Fibroblast of pulmonary artery (primary cell): ENCODE data around the gene MED12.

Experiments used
- DNase-seq: peaks from one replicate; pipeline ENCODE4 v3.0.0-alpha.2; 2010; ENCODE audit warnings: low read depth
- H3K4me3 ChIP-seq: replicated peaks from 2 replicates; pipeline ENCODE4 v1.5.1; 2011; ENCODE audit warnings: low read depth, mild to moderate bottlenecking, control low read depth, low read length, moderate library complexity
- TF ChIP-seq, protein P1 (sequence below): IDR thresholded peaks from 2 replicates; pipeline ENCODE4 v1.5.1; 2011; ENCODE audit warnings: mild to moderate bottlenecking, control low read depth, low read length, inconsistent platforms; ENCODE audit errors: missing control alignments

MED12 gene

DNA sequence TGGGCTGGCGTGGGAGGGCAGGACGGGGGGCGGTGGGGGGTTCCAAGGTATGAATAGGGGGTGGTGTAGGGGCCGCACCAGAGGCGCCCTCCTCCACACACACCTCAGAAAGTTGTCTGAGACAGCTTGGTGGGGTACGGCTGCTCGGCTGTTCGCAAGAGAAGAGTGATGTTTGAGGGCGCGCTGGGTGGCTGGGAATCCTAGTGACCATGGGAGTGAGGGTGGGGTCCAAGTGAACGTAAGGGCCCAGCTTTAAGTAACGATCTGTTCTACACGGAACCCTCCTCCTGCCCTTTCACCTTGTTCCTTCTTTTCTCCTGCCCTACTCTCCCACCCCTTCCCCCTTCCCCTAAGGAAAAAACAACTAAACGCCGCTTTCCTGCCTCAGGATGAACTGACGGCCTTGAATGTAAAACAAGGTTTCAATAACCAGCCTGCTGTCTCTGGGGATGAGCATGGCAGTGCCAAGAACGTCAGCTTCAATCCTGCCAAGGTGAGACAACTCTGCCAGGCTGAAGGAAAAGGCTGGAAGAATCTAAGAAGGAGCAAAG lies 664 bp downstream of the MED12 start:
- peak overlapping the region; percentile 69 for H3K4me3 ChIP-seq
- DNase-seq = no peak
- TF ChIP-seq, protein P1, sequence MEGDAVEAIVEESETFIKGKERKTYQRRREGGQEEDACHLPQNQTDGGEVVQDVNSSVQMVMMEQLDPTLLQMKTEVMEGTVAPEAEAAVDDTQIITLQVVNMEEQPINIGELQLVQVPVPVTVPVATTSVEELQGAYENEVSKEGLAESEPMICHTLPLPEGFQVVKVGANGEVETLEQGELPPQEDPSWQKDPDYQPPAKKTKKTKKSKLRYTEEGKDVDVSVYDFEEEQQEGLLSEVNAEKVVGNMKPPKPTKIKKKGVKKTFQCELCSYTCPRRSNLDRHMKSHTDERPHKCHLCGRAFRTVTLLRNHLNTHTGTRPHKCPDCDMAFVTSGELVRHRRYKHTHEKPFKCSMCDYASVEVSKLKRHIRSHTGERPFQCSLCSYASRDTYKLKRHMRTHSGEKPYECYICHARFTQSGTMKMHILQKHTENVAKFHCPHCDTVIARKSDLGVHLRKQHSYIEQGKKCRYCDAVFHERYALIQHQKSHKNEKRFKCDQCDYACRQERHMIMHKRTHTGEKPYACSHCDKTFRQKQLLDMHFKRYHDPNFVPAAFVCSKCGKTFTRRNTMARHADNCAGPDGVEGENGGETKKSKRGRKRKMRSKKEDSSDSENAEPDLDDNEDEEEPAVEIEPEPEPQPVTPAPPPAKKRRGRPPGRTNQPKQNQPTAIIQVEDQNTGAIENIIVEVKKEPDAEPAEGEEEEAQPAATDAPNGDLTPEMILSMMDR = no peak

DNA sequence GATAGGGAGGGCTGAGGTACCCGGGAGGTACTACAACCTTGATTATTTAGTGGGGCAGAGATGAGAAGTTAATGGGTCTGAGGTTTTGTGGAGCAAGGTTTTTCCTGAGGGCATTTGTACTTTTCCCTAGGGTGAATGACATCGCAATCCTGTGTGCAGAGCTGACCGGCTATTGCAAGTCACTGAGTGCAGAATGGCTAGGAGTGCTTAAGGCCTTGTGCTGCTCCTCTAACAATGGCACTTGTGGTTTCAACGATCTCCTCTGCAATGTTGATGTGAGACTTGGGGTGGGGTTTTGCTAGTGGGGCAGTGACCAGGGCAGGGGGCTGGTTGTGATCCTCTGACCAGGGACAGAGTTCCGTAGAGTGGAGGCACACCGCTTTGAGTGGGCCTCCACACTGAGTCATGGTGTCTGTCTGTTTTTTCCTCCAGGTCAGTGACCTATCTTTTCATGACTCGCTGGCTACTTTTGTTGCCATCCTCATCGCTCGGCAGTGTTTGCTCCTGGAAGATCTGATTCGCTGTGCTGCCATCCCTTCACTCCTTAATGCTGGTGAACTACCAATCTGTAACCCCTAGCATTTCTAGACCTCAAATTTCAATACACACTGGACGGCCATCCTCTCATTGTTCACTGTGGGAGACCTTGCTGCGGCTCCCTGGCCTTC lies 9.9 kb downstream of the MED12 start:
- TF ChIP-seq, protein P1 = no peak
- H3K4me3 ChIP-seq = no peak overlapping the region
- DNase-seq = peak; percentile 16

DNA sequence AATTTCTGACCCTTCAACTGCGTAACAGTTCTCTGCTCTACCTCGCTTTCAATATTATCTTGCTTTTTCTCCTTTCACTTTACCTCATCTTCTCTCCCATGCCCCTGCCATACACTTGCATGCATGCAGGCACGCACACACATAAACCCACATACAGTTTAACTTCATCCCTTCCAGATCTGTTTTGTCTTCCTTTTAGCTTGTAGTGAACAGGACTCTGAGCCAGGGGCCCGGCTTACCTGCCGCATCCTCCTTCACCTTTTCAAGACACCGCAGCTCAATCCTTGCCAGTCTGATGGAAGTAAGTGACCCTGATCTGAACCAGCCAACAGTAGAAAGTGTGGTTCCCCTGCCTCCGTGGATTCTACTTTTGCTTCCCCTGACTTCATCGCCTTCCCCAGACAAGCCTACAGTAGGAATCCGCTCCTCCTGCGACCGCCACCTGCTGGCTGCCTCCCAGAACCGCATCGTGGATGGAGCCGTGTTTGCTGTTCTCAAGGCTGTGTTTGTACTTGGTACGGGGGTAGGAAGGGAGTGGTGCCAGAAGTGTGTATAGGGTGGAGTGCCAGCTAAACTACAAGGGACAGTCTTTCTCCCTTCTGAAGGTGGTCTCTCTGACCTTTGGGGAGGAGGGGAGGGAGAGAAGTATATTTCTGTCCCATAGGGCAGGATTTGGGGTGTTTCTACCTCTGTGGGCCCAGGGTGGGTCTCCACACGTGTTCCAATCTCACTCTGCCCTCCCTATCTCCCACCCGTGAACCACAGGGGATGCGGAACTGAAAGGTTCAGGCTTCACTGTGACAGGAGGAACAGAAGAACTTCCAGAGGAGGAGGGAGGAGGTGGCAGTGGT lies 10.7 kb downstream of the MED12 start:
- peak; percentile 69 for DNase-seq
- TF ChIP-seq, protein P1 = peak; percentile 78
- H3K4me3 ChIP-seq = no peak overlapping the region

DNA sequence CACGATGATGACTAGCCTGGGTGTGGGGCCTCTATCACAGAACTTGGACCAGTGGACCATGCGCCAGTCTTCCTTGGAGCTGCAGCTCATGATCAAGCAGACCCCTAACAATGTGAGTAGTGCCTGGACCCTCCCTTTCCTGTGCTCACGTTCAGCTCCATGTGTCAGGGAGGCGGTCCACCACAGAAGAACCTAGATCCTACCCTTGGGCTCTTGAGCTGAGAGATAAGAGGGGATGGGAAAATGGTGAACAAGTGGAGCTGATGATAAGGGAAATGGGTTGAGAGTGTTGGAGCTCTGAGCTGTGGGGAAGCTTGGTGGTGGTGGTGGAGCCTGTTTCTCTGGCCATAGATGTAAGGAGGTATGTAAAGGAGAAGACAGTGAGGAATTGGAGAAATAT lies 13.1 kb downstream of the MED12 start:
- DNase-seq = no peak
- no peak overlapping the region for H3K4me3 ChIP-seq
- TF ChIP-seq, protein P1 = no peak

DNA sequence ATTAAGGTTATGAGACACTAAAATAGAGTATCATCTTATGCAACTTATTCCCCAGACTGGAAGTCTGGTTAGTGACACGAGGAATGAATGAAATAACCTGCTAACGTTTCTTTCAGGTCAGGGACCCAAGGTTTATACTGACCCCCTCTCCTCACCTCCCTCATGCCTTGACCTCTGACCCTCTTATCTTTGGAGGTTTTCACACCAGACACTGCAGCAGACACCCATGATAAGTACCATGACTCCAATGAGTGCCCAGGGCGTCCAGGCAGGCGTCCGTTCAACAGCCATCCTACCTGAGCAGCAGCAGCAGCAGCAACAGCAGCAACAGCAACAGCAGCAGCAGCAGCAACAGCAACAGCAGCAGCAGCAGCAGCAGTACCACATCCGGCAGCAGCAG lies 22.0 kb downstream of the MED12 start:
- DNase-seq = no peak
- TF ChIP-seq, protein P1 = no peak
- no peak overlapping the region for H3K4me3 ChIP-seq

DNA sequence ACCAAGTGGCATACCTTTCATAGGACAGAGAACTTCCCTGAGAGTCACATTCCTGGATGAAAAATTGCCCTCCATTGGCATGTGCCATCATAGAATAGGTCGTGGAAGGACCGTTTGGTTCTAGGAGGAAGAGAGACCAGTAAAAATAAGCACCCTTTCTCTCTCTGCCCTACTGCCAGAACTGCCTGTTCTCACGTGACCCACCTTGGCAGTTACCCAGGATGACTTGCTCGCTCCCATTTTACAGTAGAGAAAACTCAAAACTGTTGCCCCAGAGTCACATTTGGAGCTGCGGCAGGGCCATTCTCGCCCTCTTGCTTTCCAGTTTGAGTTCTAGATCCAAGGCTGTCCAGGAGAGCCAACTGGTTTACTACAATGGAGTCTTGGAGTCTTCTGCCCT lies 25.1 kb downstream of the MED12 start:
- TF ChIP-seq, protein P1 = no peak
- peak; percentile 41 for DNase-seq

More for the DNA sequence above, 25.1 kb downstream of the MED12 start:
- H3K4me3 ChIP-seq = no peak overlapping the region
